WTC11 (cell line): Measurements from ENCODE around the gene AP5Z1.
"Not testable (repeated sequence)": the region's sequence is repeated elsewhere in the genome, so short reads cannot be mapped to it uniquely, and the experiment has no call there.

Experiments used
- CTCF ChIP-seq: fragments of 200-600 bp; IDR thresholded peaks from 2 replicates; pipeline ENCODE4 v1.8.0; 2022; ENCODE audit warnings: antibody characterized with exemption
- ELF4 ChIP-seq: sonication (generic); formaldehyde crosslinking; IDR thresholded peaks from 2 replicates; pipeline ENCODE4 v1.8.1; 2022; ENCODE audit warnings: low read depth, mild to moderate bottlenecking, moderate library complexity, missing genetic modification reagents
- FOXJ3 ChIP-seq: sonication (generic); formaldehyde crosslinking; IDR thresholded peaks from 2 replicates; pipeline ENCODE4 v1.9.0; 2021; ENCODE audit warnings: missing genetic modification reagents, mild to moderate bottlenecking, borderline replicate concordance
- PREB ChIP-seq: sonication (generic); formaldehyde crosslinking; IDR thresholded peaks from 2 replicates; pipeline ENCODE4 v1.8.1; 2022; ENCODE audit warnings: mild to moderate bottlenecking, missing genetic modification reagents, moderate library complexity, borderline replicate concordance
- SP1 ChIP-seq: sonication (generic); formaldehyde crosslinking; conservative IDR thresholded peaks from 2 replicates; pipeline ENCODE4 v1.8.1; 2022; ENCODE audit warnings: missing genetic modification reagents
- USF2 ChIP-seq: sonication (generic); formaldehyde crosslinking; IDR thresholded peaks from 2 replicates; pipeline ENCODE4 v1.8.1; 2023; ENCODE audit warnings: mild to moderate bottlenecking, missing genetic modification reagents, moderate library complexity
- ZNF317 ChIP-seq: sonication (generic); formaldehyde crosslinking; IDR thresholded peaks from 2 replicates; pipeline ENCODE4 v1.8.1; 2023; ENCODE audit warnings: low read depth, mild to moderate bottlenecking, moderate library complexity, missing genetic modification reagents, borderline replicate concordance
- TF ChIP-seq, protein P1 (sequence below): sonication (generic); formaldehyde crosslinking; IDR thresholded peaks from 2 replicates; pipeline ENCODE4 v1.8.0; 2022; ENCODE audit warnings: missing genetic modification reagents
- TF ChIP-seq, protein P2 (sequence below): sonication (generic); formaldehyde crosslinking; IDR thresholded peaks from 2 replicates; pipeline ENCODE4 v1.8.1; 2023; ENCODE audit warnings: mild to moderate bottlenecking, missing genetic modification reagents
- TF ChIP-seq, protein P3 (sequence below): sonication (generic); formaldehyde crosslinking; IDR thresholded peaks from 2 replicates; pipeline ENCODE4 v1.8.0; 2022; ENCODE audit warnings: mild to moderate bottlenecking, missing genetic modification reagents

GRCh38 chr7:4802577-4802976 lies 27.2 kb downstream of the AP5Z1 start:
- not testable (repeated sequence) for TF ChIP-seq CTCF; FOXJ3; ELF4 (CRISPR knock-in tag); SP1 (CRISPR knock-in tag); ZNF317 (CRISPR knock-in tag); USF2; PREB (CRISPR knock-in tag)
- TF ChIP-seq, protein P1, sequence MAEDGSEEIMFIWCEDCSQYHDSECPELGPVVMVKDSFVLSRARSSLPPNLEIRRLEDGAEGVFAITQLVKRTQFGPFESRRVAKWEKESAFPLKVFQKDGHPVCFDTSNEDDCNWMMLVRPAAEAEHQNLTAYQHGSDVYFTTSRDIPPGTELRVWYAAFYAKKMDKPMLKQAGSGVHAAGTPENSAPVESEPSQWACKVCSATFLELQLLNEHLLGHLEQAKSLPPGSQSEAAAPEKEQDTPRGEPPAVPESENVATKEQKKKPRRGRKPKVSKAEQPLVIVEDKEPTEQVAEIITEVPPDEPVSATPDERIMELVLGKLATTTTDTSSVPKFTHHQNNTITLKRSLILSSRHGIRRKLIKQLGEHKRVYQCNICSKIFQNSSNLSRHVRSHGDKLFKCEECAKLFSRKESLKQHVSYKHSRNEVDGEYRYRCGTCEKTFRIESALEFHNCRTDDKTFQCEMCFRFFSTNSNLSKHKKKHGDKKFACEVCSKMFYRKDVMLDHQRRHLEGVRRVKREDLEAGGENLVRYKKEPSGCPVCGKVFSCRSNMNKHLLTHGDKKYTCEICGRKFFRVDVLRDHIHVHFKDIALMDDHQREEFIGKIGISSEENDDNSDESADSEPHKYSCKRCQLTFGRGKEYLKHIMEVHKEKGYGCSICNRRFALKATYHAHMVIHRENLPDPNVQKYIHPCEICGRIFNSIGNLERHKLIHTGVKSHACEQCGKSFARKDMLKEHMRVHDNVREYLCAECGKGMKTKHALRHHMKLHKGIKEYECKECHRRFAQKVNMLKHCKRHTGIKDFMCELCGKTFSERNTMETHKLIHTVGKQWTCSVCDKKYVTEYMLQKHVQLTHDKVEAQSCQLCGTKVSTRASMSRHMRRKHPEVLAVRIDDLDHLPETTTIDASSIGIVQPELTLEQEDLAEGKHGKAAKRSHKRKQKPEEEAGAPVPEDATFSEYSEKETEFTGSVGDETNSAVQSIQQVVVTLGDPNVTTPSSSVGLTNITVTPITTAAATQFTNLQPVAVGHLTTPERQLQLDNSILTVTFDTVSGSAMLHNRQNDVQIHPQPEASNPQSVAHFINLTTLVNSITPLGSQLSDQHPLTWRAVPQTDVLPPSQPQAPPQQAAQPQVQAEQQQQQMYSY (CRISPR knock-in tag), result not testable (repeated sequence)
- TF ChIP-seq, protein P2, sequence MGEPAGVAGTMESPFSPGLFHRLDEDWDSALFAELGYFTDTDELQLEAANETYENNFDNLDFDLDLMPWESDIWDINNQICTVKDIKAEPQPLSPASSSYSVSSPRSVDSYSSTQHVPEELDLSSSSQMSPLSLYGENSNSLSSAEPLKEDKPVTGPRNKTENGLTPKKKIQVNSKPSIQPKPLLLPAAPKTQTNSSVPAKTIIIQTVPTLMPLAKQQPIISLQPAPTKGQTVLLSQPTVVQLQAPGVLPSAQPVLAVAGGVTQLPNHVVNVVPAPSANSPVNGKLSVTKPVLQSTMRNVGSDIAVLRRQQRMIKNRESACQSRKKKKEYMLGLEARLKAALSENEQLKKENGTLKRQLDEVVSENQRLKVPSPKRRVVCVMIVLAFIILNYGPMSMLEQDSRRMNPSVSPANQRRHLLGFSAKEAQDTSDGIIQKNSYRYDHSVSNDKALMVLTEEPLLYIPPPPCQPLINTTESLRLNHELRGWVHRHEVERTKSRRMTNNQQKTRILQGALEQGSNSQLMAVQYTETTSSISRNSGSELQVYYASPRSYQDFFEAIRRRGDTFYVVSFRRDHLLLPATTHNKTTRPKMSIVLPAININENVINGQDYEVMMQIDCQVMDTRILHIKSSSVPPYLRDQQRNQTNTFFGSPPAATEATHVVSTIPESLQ (CRISPR knock-in tag), result not testable (repeated sequence)
- TF ChIP-seq, protein P3, sequence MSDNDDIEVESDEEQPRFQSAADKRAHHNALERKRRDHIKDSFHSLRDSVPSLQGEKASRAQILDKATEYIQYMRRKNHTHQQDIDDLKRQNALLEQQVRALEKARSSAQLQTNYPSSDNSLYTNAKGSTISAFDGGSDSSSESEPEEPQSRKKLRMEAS (CRISPR knock-in tag), result not testable (repeated sequence)
